ENCODE data around the gene GMDS. TPM values are rescaled to one million over a fixed set of nuclear protein-coding genes. Genes with fewer than 3 reads are reported as not detected.

Gene GMDS
- total RNA-seq, 1 experiment from 2014 or later: 5.4 TPM

GRCh38 chr6:1614448-1615150, 630.8 kb downstream of the GMDS start:
- DNase-seq (ENCODE audit: low spot score): no peak

GRCh38 chr6:1613688-1614447, 631.5 kb downstream of the GMDS start:
- no peak for DNase-seq (ENCODE audit: low spot score)

- no peak for DNase-seq (ENCODE audit: low spot score)
These were observed 632.1 kb downstream of the GMDS start for GRCh38 chr6:1613346-1613687.

GRCh38 chr6:1612974-1613306, 632.5 kb downstream of the GMDS start:
- DNase-seq (ENCODE audit: low spot score): peak; percentile 46

- DNase-seq (ENCODE audit: low spot score): no peak
These were observed 633.0 kb downstream of the GMDS start for GRCh38 chr6:1612299-1612973.

GRCh38 chr6:1611572-1612298, 633.7 kb downstream of the GMDS start:
- DNase-seq (ENCODE audit: low spot score): no peak

- DNase-seq (ENCODE audit: low spot score): no peak
These were observed 634.2 kb downstream of the GMDS start for GRCh38 chr6:1611322-1611571.

GRCh38 chr6:1610497-1611321, 634.7 kb downstream of the GMDS start:
- peak; percentile 29 for DNase-seq (ENCODE audit: low spot score)

- DNase-seq (ENCODE audit: low spot score): peak; percentile 83
These were observed 635.5 kb downstream of the GMDS start, which contains the start of gene FOXC1 for GRCh38 chr6:1609648-1610496. FOXC1 (plus strand) TSS chr6:1609915; CDS start chr6:1610446, 531 bp downstream.

- no peak for DNase-seq (ENCODE audit: low spot score)
These were observed 636.3 kb downstream of the GMDS start for GRCh38 chr6:1609041-1609647.

GRCh38 chr6:1608222-1609040, 637.0 kb downstream of the GMDS start:
- DNase-seq (ENCODE audit: low spot score): no peak

GRCh38 chr6:1607516-1608221, 637.7 kb downstream of the GMDS start:
- DNase-seq (ENCODE audit: low spot score): no peak

- no peak for DNase-seq (ENCODE audit: low spot score)
These were observed 638.5 kb downstream of the GMDS start for GRCh38 chr6:1606780-1607515.

- no peak for DNase-seq (ENCODE audit: low spot score)
These were observed 639.3 kb downstream of the GMDS start for GRCh38 chr6:1605893-1606779.

GRCh38 chr6:1605004-1605892, 640.2 kb downstream of the GMDS start:
- DNase-seq (ENCODE audit: low spot score): no peak
